ENCODE results near the gene MFSD2B.
"Not testable (repeated sequence)": the region's sequence is repeated elsewhere in the genome, so short reads cannot be mapped to it uniquely, and the experiment has no call there.

The MFSD2B gene, protein sequence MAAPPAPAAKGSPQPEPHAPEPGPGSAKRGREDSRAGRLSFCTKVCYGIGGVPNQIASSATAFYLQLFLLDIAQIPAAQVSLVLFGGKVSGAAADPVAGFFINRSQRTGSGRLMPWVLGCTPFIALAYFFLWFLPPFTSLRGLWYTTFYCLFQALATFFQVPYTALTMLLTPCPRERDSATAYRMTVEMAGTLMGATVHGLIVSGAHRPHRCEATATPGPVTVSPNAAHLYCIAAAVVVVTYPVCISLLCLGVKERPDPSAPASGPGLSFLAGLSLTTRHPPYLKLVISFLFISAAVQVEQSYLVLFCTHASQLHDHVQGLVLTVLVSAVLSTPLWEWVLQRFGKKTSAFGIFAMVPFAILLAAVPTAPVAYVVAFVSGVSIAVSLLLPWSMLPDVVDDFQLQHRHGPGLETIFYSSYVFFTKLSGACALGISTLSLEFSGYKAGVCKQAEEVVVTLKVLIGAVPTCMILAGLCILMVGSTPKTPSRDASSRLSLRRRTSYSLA

DNA sequence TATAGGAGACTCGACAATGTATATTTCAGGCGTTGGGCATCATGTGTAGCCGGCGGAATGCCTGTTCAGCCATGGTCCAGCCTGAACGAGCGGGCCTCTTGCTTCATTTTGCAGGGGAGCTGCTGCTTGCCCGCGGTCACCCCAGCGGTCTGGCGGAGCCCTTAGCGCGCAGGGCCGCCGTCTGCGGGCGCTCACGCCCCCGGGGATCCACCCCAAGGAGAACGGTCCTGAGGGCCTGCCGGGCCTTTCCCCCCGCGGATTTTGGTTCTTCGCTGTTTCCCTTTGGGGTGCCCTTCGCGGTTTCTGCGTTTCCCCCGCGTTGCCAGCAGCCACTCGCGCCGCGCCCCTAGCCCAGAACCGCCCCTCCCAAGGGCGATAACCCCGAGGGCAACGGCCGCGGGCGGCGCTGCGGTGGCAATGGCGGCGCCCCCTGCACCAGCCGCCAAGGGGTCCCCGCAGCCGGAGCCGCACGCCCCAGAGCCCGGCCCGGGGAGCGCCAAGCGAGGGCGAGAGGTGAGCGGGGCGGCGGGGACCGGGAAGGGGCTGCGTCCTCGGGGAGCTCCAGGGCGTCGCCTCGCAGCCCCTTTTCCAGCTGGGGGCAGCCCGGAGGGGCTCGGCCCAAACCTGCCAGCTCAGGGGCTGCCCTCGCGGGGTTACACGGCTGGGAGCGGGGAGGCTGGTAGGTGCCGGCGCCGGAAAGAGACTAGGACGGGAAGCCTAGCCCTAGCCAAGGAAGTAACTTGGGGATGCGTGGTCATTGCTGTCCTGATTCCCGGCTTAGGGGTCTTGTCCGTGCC lies at the start of gene MFSD2B:
TSS of gene MFSD2B (plus strand) at position 406 of the 797 bp plus-strand sequence. CDS start at position 418, 12 bp downstream.
- DNase-seq (ENCODE audit: low read depth) = peak; percentile 24

DNA sequence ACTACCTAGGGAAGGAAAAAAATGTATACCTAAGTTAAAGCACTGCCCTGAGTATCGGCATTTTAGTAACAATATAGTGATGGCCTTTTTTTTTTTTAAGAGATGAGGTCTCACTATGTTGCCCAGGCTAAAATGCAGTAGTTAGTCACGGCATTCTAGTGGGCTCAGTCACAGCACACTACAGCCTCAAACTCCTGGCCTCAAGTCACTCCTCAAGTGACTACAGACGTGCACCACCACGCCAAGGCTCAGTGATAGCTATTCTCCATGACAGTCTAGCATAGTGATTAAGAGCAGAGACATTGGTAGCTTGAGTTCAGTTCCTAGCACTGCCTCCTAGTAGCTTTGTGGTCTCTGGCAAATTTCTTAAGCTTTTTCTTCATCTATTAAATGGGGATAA lies 42.0 kb upstream of the MFSD2B start:
- no peak for DNase-seq (ENCODE audit: low read depth)

DNA sequence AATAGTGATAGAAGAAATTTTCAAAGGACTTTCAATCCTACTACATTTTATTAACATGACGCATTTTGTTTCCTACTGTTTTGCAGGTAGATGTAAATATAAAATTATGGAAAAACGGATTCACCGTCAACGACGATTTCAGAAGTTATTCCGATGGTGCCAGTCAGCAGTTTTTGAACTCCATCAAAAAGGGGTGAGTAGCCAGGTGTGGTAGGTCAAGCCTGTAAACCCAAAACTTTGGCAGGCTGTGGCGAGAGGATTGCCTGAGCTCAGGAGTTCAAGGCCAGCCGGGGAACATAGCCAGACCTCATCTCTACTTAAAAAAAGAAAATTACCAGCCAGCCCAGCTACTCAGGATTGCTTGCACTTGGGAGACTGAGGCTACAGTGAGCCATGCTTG lies 33.0 kb upstream of the MFSD2B start:
- no peak for DNase-seq (ENCODE audit: low read depth)

DNA sequence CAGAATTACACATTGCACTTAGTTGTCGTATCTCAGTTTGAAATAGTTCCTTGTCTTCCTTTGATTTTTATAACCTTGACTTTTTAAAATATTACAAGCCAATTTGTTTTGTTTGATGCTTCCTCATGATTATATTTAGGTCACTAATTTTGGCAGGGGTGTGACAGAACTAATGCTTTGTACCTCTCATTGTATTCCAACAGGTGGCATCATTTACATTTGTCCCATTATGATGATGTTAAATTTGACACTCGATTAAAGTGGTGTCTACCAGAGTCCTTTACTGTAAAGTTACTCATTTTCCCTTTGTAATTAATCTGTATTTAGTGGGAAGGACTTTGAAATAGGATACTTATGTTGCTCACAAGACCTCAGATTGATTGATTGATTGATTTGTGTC lies 21.5 kb upstream of the MFSD2B start:
- peak; percentile 12 for DNase-seq (ENCODE audit: low read depth)

DNA sequence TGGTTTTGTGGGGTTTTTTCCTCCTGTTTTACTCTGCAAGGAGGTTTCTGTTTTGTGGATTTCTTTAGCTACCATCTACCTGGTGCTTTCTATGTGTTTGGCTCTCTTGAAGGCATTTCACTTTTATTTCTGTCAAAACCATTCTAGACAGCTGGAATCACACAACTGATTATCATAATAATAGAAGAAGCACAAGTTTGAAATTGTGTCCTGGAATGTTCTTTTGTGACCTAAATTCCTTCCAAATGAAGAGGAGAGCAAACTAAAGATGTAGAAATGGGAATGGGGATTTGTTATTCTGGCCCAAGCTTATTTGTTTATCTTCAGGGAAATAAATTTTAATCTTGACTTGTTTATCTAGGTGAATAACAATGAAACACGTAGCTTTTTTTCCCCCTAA lies 17.0 kb upstream of the MFSD2B start:
- no peak for DNase-seq (ENCODE audit: low read depth)

DNA sequence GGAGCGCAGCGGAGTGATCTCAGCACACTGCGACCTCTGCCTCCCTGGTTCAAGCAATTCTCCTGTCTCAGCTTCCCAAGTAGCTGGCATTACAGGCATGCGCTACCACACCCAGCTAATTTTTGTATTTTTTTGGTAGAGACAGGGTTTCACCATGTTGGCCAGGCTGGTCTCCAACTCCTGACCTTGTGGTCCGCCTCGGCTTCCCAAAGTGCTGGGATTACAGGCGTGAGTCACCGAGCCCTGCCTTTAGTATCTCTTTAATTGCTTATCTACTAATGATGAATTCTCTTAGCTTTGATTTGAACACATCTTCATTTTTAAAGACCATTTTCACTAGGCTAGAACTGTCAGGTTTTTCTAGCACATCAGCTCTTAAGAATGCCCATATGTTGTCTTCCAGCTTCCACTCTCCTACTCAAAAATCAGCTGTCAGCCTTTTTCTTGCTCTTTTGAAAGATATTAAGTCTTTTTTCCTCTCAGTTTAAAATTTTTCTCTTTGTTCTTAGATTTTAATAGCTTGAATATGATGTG lies 16.1 kb upstream of the MFSD2B start:
- DNase-seq (ENCODE audit: low read depth) = peak; percentile 54

DNA sequence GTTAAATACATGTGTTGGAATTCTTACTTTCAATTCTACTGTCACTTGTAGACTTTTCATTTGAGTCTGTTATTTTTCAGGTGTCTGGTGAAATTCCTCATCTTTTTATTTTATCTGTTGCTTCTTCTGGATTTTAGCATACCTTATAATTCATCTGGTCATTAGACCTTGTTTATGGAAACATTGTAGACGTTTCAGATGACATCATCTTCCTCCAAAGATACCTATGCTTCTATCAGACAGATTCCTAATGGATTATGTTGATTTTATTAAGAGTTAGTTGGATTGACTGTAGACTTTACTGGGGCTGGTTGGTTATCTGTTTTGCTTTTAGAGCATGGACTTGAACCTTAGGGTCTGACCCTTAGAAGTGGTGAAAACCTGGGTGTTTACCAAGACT lies 15.3 kb upstream of the MFSD2B start:
- DNase-seq (ENCODE audit: low read depth) = no peak

DNA sequence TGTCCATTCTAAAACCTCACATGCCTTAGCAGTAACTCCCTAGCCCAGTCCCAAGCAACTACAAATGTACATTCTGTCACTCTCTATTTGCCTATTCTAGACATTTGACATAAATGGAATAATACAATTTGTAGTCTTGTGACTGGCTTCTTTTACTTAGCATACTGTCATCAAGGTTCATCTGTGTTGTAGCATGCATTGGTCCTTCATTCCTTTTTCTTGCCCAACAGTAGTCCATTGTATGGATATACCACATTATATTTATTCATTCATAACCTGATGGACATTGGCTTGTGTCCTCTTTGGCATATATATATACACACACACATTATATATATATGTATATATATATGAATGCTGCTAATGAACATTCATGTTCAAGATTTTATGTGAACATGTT lies 2.2 kb upstream of the MFSD2B start:
- DNase-seq (ENCODE audit: low read depth) = no peak

DNA sequence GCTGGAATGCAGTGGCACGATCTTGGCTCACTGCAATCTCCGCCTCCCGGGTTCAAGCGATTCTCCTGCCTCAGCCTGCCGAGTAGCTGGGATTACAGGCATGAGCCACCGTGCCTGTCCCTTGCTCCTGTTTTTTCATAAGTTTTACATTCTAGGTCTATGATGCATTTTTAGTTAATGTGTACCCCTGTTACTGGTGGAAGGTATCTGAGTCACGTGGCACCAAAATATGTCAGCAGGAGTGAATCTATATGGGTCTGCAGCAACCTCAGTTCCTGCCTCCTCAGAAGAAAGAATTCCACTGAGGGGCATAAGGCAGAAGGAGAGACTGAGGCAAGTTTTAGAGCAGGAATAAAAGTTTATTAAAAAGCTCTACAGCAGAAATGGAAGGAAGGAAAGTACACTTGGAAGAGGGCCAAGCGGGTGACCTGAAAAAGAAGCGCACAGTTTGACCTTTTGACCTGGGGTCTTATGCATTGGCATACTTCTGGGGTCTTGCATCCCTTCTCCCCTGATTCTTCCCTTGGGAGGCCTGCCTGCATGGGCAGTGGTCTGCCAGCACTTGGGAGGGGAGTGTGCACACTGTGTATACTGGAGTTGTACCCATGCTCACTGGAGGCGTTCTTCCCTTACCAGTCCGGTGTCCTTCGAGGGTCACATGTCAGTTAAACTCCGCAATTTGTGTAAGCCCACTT lies 1.1 kb upstream of the MFSD2B start:
- DNase-seq (ENCODE audit: low read depth) = no peak

DNA sequence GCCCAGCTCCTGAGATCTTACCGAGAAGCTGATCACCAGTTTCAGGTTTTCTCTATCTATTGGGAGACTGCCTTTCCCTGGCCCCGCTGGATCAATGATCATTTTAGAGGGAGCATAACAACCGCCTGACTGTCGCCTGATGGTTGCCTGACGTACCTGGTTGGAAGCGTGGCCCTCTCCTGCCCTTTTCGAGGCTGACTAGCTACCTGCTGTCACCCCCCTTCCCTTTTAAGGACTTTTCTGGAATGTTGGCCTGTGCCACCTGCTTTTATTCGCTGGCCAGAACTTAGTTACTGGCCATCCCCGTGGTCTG lies 562 bp upstream of the MFSD2B start:
- no peak for DNase-seq (ENCODE audit: low read depth)

DNA sequence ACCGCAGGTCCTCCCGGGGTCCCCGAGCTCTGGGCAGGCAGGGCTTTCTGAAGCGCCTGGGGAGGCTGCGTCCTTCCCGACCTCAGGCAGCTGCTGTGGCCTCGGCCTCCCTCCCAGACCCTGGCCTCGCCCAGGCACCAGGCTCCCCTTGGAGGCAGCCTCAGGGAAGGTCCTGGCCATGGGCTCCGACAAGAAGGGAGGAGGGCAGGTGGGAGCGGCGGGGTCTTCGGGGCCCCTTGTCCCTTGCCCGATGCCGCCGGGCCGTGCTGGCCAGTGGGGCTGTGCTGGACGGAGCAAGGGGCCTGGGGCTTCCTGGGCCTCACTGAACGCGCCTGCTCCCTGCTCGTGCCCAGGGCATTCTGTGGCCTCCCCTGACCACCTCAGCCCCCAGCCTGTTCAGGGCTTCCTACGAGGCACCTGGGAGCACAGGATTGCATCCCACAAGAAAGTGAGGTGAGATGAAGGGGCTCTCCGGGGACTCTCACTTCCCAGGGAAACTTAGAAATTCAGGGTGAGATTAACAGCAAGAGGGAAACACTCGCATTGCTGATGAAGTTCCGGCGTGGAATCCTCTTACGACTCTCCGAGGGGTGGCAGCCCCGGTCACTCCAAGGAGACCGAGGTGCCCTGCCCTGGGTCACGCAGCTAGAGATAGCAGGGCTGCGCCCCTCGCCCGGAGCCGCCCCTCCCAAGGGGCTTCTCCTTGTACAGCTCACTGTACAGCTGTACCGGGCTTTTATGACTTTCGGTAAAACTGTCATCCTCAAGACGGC lies 778 bp downstream of the MFSD2B start:
- DNase-seq (ENCODE audit: low read depth) = no peak

DNA sequence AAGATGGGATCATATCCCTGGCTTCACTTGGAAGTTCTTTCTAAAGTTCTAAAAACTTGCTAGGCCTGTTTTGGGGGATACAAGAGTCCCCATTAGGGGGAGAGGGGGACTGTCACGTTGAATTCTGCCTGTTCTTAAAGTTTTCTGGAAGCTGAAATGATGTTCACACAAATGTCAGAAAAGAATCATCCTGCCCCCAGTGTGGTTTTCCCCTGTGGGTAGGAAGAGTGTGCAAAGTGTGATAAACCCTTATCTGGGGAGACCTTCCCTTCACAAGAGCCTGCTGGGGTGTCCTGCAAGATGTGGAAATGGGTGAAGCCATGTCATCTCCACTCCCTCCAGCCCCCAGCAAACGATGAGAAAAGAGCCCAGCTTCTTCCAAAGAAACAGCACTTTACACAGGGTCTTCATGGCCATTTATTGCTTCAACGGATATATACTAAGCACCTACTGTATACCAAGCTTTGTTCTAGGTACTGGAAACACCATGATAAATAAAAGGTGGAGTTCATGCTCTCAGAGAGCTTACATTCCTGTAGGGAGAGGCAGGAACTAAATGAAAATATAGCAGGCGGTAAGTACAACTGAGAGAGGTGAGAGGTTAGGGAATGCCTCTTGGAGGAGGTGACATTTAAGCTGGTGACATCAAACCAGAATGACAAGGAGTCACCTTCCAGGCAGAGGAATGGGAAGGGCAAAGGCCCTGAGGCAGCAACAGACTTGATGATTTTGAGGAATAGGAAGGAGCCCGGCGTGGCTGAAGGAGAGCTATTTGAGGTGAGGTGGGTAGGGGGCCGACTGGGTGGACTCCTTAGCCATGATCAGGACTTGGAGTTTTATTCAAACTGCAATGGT lies 1.6 kb downstream of the MFSD2B start:
- no peak for DNase-seq (ENCODE audit: low read depth)

DNA sequence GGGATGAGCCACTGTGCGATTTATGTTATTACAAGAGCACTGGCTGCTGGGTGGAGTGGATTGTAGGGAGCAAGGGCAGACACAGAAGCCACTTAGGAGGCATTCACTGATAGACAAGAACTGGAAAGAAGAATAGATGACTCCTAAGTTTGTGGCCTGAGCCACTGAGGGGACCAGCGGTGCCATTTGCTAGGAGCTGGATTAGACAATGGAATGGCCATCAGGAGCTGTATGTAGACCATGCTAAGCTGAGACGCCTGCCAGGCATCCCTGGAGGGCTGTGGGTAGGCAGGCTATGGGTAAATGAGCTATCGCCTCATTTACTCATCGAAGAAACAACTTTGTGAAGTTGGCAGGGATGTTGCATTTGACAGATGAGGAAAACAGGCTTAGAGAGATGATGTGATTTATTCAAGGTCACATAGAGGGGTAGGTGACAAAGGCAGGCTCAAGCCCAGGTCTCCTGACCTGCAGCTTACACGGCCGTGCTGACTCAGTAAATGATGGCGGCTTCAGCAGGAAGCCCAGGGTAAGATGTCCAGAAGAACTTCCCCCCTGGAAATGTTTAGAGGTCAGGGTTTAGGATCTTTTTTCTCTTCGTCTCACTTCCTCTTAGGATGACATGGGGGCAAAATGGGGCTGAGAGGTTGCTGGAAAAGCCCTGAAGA lies 2.8 kb downstream of the MFSD2B start:
- DNase-seq (ENCODE audit: low read depth) = no peak

DNA sequence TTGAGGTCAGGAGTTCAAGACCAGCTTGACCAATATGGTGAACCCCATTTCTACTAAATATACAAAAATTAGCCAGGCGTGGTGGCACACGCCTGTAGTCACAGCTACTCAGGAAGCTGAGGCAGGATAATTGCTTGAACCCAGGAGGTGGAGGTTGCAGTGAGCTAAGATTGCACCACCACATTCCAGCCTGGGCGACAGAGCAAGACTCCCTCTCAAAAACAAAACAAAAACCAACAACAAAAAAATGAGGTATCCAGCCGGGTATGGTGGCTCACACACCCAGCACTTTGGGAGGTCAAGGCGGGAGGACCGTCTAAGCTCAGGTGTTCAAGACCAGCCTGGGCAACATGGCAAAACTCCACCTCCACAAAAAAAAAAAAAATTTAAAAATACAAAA lies 5.0 kb downstream of the MFSD2B start:
- not testable (repeated sequence) for DNase-seq (ENCODE audit: low read depth)

DNA sequence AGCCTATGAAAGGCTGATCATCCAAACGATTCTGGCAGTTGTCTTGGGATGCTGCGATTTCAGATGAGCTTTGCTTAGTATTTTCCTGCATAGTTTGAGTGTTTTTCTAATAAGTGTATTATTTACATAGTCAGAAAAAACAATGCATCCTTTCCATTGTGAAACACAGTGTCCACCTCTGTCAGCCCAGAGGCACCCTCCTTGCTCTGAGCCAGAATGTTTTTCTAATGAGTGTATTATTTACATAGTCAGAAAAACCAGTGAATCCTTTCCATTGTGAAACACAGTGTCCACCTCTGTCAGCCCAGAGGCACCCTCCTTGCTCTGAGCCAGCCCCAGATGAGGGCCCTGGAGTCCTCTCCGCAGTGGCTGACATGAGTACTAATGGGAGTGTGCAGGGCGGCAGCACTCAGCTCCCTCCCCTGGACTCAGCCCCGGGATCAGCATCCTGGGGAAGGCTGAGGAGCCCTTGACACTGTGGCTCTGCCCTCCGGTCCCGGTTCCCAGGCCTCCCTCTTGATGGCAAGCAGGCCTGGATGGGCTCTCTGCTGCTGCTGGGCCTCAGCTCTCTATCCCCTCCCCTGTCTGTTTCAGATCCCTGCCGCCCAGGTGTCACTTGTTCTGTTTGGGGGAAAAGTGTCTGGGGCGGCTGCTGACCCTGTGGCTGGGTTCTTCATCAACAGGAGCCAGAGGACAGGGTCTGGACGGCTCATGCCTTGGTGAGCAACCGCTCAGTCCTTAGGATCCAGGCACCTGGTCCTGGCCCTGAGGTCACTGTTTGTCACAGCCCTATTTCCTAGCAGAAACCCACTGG lies 5.9 kb downstream of the MFSD2B start:
- DNase-seq (ENCODE audit: low read depth) = peak; percentile 93

DNA sequence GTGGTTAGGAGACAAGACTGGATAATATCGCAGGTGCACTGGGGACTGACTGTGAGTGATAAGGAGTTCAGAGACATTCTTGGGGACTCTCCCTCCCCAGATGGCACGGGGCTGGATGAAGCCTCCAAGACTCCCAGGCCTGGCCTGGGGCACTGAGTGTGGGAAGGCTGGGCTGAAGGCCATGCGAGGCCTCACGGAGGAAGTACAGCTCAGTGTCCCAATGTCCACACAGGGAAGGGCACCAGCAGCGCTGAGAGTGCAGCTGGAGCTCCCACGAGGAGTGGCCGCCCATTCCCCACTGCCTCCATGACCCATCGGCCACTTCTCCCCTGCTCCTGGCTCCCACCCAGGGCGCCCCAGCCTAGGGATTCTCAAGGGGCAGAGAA lies 6.5 kb downstream of the MFSD2B start:
- no peak for DNase-seq (ENCODE audit: low read depth)

DNA sequence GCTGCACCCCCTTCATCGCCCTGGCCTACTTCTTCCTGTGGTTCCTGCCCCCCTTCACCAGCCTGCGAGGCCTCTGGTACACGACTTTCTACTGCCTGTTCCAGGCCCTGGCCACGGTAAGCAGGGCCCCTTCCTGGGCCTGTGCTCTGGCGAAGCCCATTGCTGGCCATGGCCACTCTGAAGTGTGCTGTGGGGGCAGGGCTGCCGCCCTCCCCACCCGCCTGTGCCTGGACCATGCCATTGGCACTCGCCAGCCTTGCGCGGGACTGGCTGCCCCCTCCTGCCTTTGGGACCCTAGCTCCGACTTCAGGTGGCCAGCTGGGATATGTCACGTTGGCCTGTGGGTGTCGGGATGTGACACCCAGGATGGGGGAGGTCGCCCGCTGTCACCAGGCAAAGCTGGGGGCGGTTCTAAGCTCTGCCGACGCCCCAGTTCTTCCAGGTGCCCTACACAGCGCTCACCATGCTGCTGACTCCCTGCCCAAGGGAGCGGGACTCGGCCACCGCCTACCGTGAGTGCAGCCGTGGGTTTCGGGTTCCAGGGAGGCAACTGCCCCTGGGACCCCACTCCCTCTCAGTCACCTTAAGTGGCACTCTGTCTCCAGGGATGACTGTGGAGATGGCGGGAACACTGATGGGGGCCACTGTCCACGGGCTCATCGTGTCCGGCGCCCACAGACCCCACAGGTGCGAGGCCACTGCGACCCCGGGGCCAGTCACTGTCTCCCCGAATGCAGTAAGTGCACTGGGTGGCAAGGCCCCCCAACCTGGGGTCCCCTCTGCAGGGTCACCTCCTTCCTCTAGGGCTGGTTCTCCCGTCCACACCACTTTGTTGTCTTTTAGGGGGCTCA lies 7.2 kb downstream of the MFSD2B start:
- DNase-seq (ENCODE audit: low read depth) = no peak

DNA sequence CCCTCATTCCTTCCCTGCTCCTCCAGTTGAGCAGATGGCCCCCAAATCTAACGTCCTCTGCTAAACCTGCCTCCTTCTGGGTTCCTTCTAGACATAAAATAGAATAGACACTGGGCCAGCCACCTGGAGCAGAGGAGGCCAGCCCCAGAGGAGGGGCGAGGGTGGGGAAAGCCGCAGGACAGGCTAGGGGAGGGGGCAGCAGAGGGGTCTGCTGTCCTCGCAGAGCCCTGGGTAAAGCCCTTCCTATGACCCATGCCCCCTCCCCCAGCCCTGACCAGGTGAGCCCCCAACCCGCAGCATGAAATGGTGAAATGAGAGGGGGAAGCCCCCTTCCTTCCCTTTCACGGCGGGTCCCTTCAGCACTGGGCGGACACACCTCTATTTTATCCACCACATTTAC lies 7.8 kb downstream of the MFSD2B start:
- no peak for DNase-seq (ENCODE audit: low read depth)

Measured in amniotic epithelial cell (primary cell).